Mesenchymal stem cell (in vitro differentiated cells and primary cell): ENCODE data around the gene MSX1.
"Not testable (repeated sequence)": the region's sequence is repeated elsewhere in the genome, so short reads cannot be mapped to it uniquely, and the experiment has no call there.

Experiments used
- DNase-seq: peaks from one replicate; pipeline ENCODE4 v3.0.0-alpha.2; 2013
- H2AFZ ChIP-seq: one replicate; pipeline ENCODE4 v1.6.1; 2013; ENCODE audit warnings: low read depth, mild to moderate bottlenecking, control low read depth, inconsistent platforms, low read length, moderate library complexity
- H2AK5ac ChIP-seq: 2 replicates; pipeline ENCODE4 v1.6.1; 2013; ENCODE audit warnings: low read length, moderate library complexity, mild to moderate bottlenecking, inconsistent platforms; ENCODE audit not compliant: severe bottlenecking
- H2BK120ac ChIP-seq: one replicate; pipeline ENCODE4 v1.6.1; 2013; ENCODE audit warnings: low read depth, mild to moderate bottlenecking, inconsistent platforms, low read length, moderate library complexity
- H2BK12ac ChIP-seq, 2 experiments: one replicate each; pipeline ENCODE4 v1.6.1; 2013; ENCODE audit warnings: inconsistent platforms in 2 of 2, low read length in 2 of 2, mild to moderate bottlenecking in 2 of 2, moderate library complexity in 2 of 2, control low read depth in 1 of 2
- H2BK15ac ChIP-seq: one replicate; pipeline ENCODE4 v1.6.1; 2013; ENCODE audit warnings: mild to moderate bottlenecking, low read depth, inconsistent platforms; ENCODE audit not compliant: poor library complexity, severe bottlenecking
- H2BK5ac ChIP-seq: 2 replicates; pipeline ENCODE4 v1.6.1; 2013; ENCODE audit warnings: low read depth, mild to moderate bottlenecking, low read length, control low read depth, inconsistent platforms; ENCODE audit not compliant: poor library complexity, severe bottlenecking
- H3K14ac ChIP-seq, 2 experiments: one replicate each; pipeline ENCODE4 v1.6.1; 2013; ENCODE audit warnings: inconsistent platforms in 2 of 2, low read length in 2 of 2, control low read depth in 1 of 2, mild to moderate bottlenecking in 1 of 2, moderate library complexity in 1 of 2
- H3K18ac ChIP-seq, 2 experiments: one replicate each; pipeline ENCODE4 v1.6.1; 2013; ENCODE audit warnings: inconsistent platforms in 2 of 2, low read length in 2 of 2, control low read depth in 1 of 2, low read depth in 1 of 2, mild to moderate bottlenecking in 1 of 2
- H3K23ac ChIP-seq, 2 experiments: one replicate each; pipeline ENCODE4 v1.6.1; 2013; ENCODE audit warnings: inconsistent platforms in 2 of 2, low read length in 2 of 2, mild to moderate bottlenecking in 2 of 2, moderate library complexity in 2 of 2, control low read depth in 1 of 2
- H3K27ac ChIP-seq: 2 replicates; pipeline ENCODE4 v1.5.1; 2013; ENCODE audit warnings: mild to moderate bottlenecking, moderate library complexity, low read length, control low read depth, inconsistent platforms; ENCODE audit not compliant: poor library complexity, severe bottlenecking
- H3K27me3 ChIP-seq, 2 experiments: 2 replicates each; pipeline versions ENCODE4 v1.6.1 to v1.7.0; 2013; ENCODE audit warnings: low read length in 2 of 2, mild to moderate bottlenecking in 2 of 2, moderate library complexity in 2 of 2, control low read depth in 1 of 2, inconsistent platforms in 1 of 2; ENCODE audit not compliant: control insufficient read depth in 1 of 2, insufficient read depth in 1 of 2
- H3K36me3 ChIP-seq, 2 experiments: 2 replicates each; pipeline versions ENCODE4 v1.6.1 to v1.7.0; 2013; ENCODE audit warnings: low read length in 2 of 2, control low read depth in 1 of 2, inconsistent platforms in 1 of 2, low read depth in 1 of 2, mild to moderate bottlenecking in 1 of 2; ENCODE audit not compliant: insufficient read depth in 2 of 2, control insufficient read depth in 1 of 2
- H3K4ac ChIP-seq, 2 experiments: one replicate each; pipeline ENCODE4 v1.6.1; 2013; ENCODE audit warnings: inconsistent platforms in 2 of 2, low read length in 2 of 2, mild to moderate bottlenecking in 2 of 2, moderate library complexity in 2 of 2, control low read depth in 1 of 2, low read depth in 1 of 2
- H3K4me1 ChIP-seq: 2 replicates; pipeline ENCODE4 v1.6.1; 2013; ENCODE audit warnings: low read depth, low read length, control low read depth; ENCODE audit not compliant: control insufficient read depth, insufficient read depth
- H3K4me2 ChIP-seq: 2 replicates; pipeline ENCODE4 v1.6.1; 2013; ENCODE audit warnings: low read length, mild to moderate bottlenecking, inconsistent platforms; ENCODE audit not compliant: poor library complexity, severe bottlenecking
- H3K4me3 ChIP-seq, 2 experiments: 2 replicates each; pipeline versions ENCODE4 v1.5.1 to v1.7.0; 2013; ENCODE audit warnings: low read length in 2 of 2, mild to moderate bottlenecking in 2 of 2, control low read depth in 1 of 2, low read depth in 1 of 2; ENCODE audit not compliant: insufficient read depth in 1 of 2
- H3K79me1 ChIP-seq: replicated peaks from 2 replicates; pipeline ENCODE4 v1.6.1; 2013; ENCODE audit warnings: mild to moderate bottlenecking, control low read depth, low read length, inconsistent platforms; ENCODE audit not compliant: poor library complexity, severe bottlenecking
- H3K9ac ChIP-seq: 2 replicates; pipeline ENCODE4 v1.7.0; 2013; ENCODE audit warnings: mild to moderate bottlenecking, low read length, moderate library complexity
- H3K9me3 ChIP-seq: 2 replicates; pipeline ENCODE4 v1.7.0; 2013; ENCODE audit warnings: mild to moderate bottlenecking, low read length; ENCODE audit not compliant: control insufficient read depth
- H4K8ac ChIP-seq: one replicate; pipeline ENCODE4 v1.6.1; 2013; ENCODE audit warnings: inconsistent platforms, mild to moderate bottlenecking, low read length, moderate library complexity
- H4K91ac ChIP-seq: one replicate; pipeline ENCODE4 v1.6.1; 2013; ENCODE audit warnings: mild to moderate bottlenecking, low read length, inconsistent platforms
- WGBS: methylation state at CpG from one replicate; pipeline ENCODE4 v1.1.7; 2013; ENCODE audit warnings: mixed read lengths; 5-methylcytosine and 5-hydroxymethylcytosine counted together

MSX1 gene

GRCh38 chr4:4821577-4821976 lies 37.9 kb upstream of the MSX1 start:
- Histone ChIP-seq H2AFZ (no peak overlapping the region), H2BK5ac (no peak overlapping the region), H4K91ac (no peak overlapping the region), H3K4me2 (no peak overlapping the region), H3K4ac (no peak overlapping the region), H2AK5ac (no peak overlapping the region), H2BK120ac (no peak overlapping the region), H2BK15ac (no peak overlapping the region), H3K9me3 (no peaks in the 10 kb centered on the region), H3K27ac (no peak overlapping the region), H3K4me1 (no peaks in the 10 kb centered on the region), H3K18ac (no peak overlapping the region), H3K14ac (no peak overlapping the region), H4K8ac (no peak overlapping the region), H3K27me3 (peaks cover 6 to 11% of the 10 kb centered on the region in 2 experiments), H3K36me3 (no peaks in the 10 kb centered on the region), H3K23ac (no peak overlapping the region), H3K79me1 (no peaks in the 10 kb centered on the region), H3K9ac (no peak overlapping the region), H2BK12ac (no peak overlapping the region), H3K4me3 (no peak overlapping the region)
- no peak for DNase-seq

GRCh38 chr4:4822286-4822685 lies 37.2 kb upstream of the MSX1 start:
- not testable (repeated sequence) for H2BK15ac ChIP-seq, H2BK120ac ChIP-seq, H4K8ac ChIP-seq, H3K4ac ChIP-seq, H2BK5ac ChIP-seq, H3K4me2 ChIP-seq, H3K14ac ChIP-seq, H3K9me3 ChIP-seq, H2AFZ ChIP-seq, H3K27ac ChIP-seq, H3K18ac ChIP-seq, H3K4me1 ChIP-seq, H4K91ac ChIP-seq, H3K36me3 ChIP-seq, H3K23ac ChIP-seq, H2AK5ac ChIP-seq, H2BK12ac ChIP-seq, DNase-seq, H3K79me1 ChIP-seq, H3K4me3 ChIP-seq, H3K9ac ChIP-seq
- WGBS = 91% methylated on average over 6 of the region's 6 CpGs
- peaks cover 6 to 11% of the 10 kb centered on the region in 2 experiments for H3K27me3 ChIP-seq

- Histone ChIP-seq H2BK12ac (no peak overlapping the region), H3K9me3 (no peaks in the 10 kb centered on the region), H3K4me3 (no peak overlapping the region), H3K23ac (no peak overlapping the region), H3K4me2 (no peak overlapping the region), H3K4me1 (no peaks in the 10 kb centered on the region), H3K79me1 (no peaks in the 10 kb centered on the region), H2AK5ac (no peak overlapping the region), H3K14ac (no peak overlapping the region), H2BK15ac (no peak overlapping the region), H2BK120ac (no peak overlapping the region), H3K27ac (no peak overlapping the region), H4K91ac (no peak overlapping the region), H2BK5ac (no peak overlapping the region), H3K9ac (no peak overlapping the region), H3K27me3 (peaks cover 5 to 19% of the 10 kb centered on the region in 2 experiments), H4K8ac (no peak overlapping the region), H3K18ac (no peak overlapping the region), H2AFZ (no peak overlapping the region), H3K4ac (no peak overlapping the region), H3K36me3 (no peaks in the 10 kb centered on the region)
- no peak for DNase-seq
- WGBS = 63% methylated on average over 1 of the region's 2 CpGs
These were observed 35.8 kb upstream of the MSX1 start for GRCh38 chr4:4823621-4824162.

- Histone ChIP-seq H2BK15ac (no peak overlapping the region), H3K4me1 (no peaks in the 10 kb centered on the region), H3K18ac (no peak overlapping the region), H3K27me3 (peaks cover 0 to 23% of the 10 kb centered on the region in 2 experiments), H2AK5ac (no peak overlapping the region), H4K8ac (no peak overlapping the region), H3K36me3 (no peaks in the 10 kb centered on the region), H3K27ac (no peak overlapping the region), H3K4me3 (no peak overlapping the region), H2BK5ac (no peak overlapping the region), H2AFZ (no peak overlapping the region), H3K9me3 (no peaks in the 10 kb centered on the region), H3K23ac (no peak overlapping the region), H3K79me1 (no peaks in the 10 kb centered on the region), H2BK12ac (no peak overlapping the region), H3K9ac (no peak overlapping the region), H3K4ac (no peak overlapping the region), H3K14ac (no peak overlapping the region), H3K4me2 (no peak overlapping the region), H4K91ac (no peak overlapping the region), H2BK120ac (no peak overlapping the region)
- no peak for DNase-seq
- WGBS = 61% methylated on average over 3 of the region's 3 CpGs
These were observed 35.2 kb upstream of the MSX1 start for GRCh38 chr4:4824232-4824631.
